Thoracic aorta (tissue), 2 donors: Measurements from ENCODE around the gene LAYN. TPM values are rescaled to one million over a fixed set of nuclear protein-coding genes. Genes with fewer than 3 reads are reported as not detected.

Experiments
- ATAC-seq: fragments of 150-250 bp; one replicate; pipeline ENCODE4 v1.8.0; 2017; ENCODE audit warnings: low read depth; ENCODE audit not compliant: insufficient number of reproducible peaks, low FRiP score
- DNase-seq: peaks from one replicate; pipeline ENCODE4 v3.0.0-alpha.2; 2020; ENCODE audit warnings: low spot score
- H3K27ac ChIP-seq, 2 donors: fragments of 200-600 bp; sonication (generic); 1 replicate in 1 of 2; 2 replicates in 1 of 2; pipeline ENCODE4 v1.5.1; 2016; ENCODE audit warnings: mild to moderate bottlenecking in 2 of 2, moderate library complexity in 2 of 2
- H3K27me3 ChIP-seq: fragments of 200-600 bp; sonication (generic); replicated peaks from 2 replicates; pipeline ENCODE4 v1.6.0; 2016; ENCODE audit warnings: mild to moderate bottlenecking; ENCODE audit not compliant: insufficient read depth
- H3K36me3 ChIP-seq: fragments of 200-600 bp; sonication (generic); one replicate; pipeline ENCODE4 v1.5.1; 2016
- H3K4me1 ChIP-seq, 2 donors: fragments of 200-600 bp; sonication (generic); 1 replicate in 1 of 2; 2 replicates in 1 of 2; pipeline versions ENCODE4 v1.5.1 to v1.6.0; 2016; ENCODE audit warnings: low read depth in 2 of 2, mild to moderate bottlenecking in 1 of 2; ENCODE audit not compliant: control insufficient read depth in 1 of 2
- H3K4me3 ChIP-seq: fragments of 200-600 bp; sonication (generic); 2 replicates; pipeline ENCODE4 v1.5.1; 2016; ENCODE audit warnings: mild to moderate bottlenecking
- H3K9me3 ChIP-seq: fragments of 200-600 bp; sonication (generic); 2 replicates; pipeline ENCODE4 v1.5.1; 2016
- total RNA-seq, 2 donors: library from RNA; depleted of rRNA; stranded (reverse); fragments of >200 nt; gene quantifications; one replicate each; pipeline versions ENCODE4 v1.1.0 to v1.2.3, GENCODE V29; 2016
- TF ChIP-seq, protein P1 (sequence below): fragments of 200-600 bp; sonication (generic); IDR thresholded peaks from one replicate; pipeline ENCODE4 v1.5.1; 2019; ENCODE audit warnings: antibody characterized with exemption

The LAYN gene
- total RNA-seq, 2 donors from 2014 or later: 25.6 to 36.6 TPM

DNA sequence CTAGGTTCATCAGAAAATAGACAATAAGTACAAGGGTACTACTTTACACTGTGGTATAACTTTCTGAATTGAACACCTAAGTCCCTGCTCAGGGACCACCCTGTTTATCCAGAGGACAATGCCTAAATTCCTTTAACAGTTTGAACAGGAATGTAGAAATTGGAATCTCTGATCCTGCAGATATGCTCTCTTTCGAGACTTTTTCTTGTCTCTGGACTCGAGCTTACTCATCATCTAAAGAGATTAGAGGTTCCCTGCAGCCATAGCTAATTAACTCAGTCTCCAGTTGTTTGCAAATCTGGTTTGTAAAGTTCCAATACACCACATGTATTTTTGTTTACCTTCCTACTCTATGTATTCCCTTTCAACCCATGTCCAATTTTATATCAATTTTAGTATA, 24.9 kb upstream of the LAYN start:
- Histone ChIP-seq H3K4me1 (peaks cover 4 to 9% of the 10 kb centered on the region in 2 donors), H3K9me3 (no peaks in the 10 kb centered on the region), H3K36me3 (no peaks in the 10 kb centered on the region), H3K27me3 (peaks cover 12% of the 10 kb centered on the region), H3K4me3 (no peak overlapping the region), H3K27ac (no peak overlapping the region)
- no peak for DNase-seq
- TF ChIP-seq, protein P1, sequence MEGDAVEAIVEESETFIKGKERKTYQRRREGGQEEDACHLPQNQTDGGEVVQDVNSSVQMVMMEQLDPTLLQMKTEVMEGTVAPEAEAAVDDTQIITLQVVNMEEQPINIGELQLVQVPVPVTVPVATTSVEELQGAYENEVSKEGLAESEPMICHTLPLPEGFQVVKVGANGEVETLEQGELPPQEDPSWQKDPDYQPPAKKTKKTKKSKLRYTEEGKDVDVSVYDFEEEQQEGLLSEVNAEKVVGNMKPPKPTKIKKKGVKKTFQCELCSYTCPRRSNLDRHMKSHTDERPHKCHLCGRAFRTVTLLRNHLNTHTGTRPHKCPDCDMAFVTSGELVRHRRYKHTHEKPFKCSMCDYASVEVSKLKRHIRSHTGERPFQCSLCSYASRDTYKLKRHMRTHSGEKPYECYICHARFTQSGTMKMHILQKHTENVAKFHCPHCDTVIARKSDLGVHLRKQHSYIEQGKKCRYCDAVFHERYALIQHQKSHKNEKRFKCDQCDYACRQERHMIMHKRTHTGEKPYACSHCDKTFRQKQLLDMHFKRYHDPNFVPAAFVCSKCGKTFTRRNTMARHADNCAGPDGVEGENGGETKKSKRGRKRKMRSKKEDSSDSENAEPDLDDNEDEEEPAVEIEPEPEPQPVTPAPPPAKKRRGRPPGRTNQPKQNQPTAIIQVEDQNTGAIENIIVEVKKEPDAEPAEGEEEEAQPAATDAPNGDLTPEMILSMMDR: no peak
- ATAC-seq: no peak

GRCh38 chr11:111518668-111519067, 21.9 kb upstream of the LAYN start:
- Histone ChIP-seq H3K4me1 (no peaks in the 10 kb centered on the region), H3K9me3 (no peaks in the 10 kb centered on the region), H3K27me3 (no peaks in the 10 kb centered on the region), H3K36me3 (no peaks in the 10 kb centered on the region), H3K27ac (no peak overlapping the region), H3K4me3 (no peak overlapping the region)
- no peak for DNase-seq
- TF ChIP-seq, protein P1: no peak
- no peak for ATAC-seq

GRCh38 chr11:111520560-111520959, 20.0 kb upstream of the LAYN start:
- H3K9me3 ChIP-seq: no peaks in the 10 kb centered on the region
- no peak overlapping the region for H3K27ac ChIP-seq
- H3K4me3 ChIP-seq: no peak overlapping the region
- no peaks in the 10 kb centered on the region for H3K27me3 ChIP-seq
- TF ChIP-seq, protein P1: no peak
- H3K36me3 ChIP-seq: no peaks in the 10 kb centered on the region
- ATAC-seq (no peak), DNase-seq (no peak)
- H3K4me1 ChIP-seq: no peaks in the 10 kb centered on the region

- ATAC-seq (no peak), DNase-seq (no peak)
- Histone ChIP-seq H3K4me3 (no peak overlapping the region), H3K9me3 (no peaks in the 10 kb centered on the region), H3K27me3 (no peaks in the 10 kb centered on the region), H3K36me3 (no peaks in the 10 kb centered on the region), H3K4me1 (no peaks in the 10 kb centered on the region), H3K27ac (no peak overlapping the region)
- TF ChIP-seq, protein P1: no peak
These were observed 19.4 kb upstream of the LAYN start for GRCh38 chr11:111521135-111521534.

DNA sequence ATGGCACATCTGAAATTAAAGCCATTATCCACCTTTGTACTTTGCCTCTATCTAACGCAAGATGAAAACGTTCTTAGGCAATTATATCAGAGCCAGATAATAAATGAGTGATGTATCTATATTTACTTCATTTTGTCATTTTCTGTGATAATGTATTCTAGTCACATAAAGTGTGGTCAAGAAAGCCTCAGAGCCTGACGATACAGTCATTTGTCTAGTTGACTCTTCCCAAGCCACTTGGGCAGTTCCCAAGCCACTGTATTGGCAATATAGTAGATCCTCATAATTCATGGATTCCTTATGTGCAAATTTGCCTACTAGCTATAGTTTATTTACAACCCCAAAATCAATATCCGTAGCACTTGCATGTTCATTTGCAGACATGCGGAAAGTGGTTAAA, 18.1 kb upstream of the LAYN start:
- H3K9me3 ChIP-seq: no peaks in the 10 kb centered on the region
- no peaks in the 10 kb centered on the region for H3K36me3 ChIP-seq
- ATAC-seq: no peak
- H3K4me3 ChIP-seq: no peak overlapping the region
- H3K4me1 ChIP-seq: no peaks in the 10 kb centered on the region
- H3K27me3 ChIP-seq: no peaks in the 10 kb centered on the region
- DNase-seq: no peak
- H3K27ac ChIP-seq: no peak overlapping the region
- TF ChIP-seq, protein P1: no peak
